ENCODE results near the gene TFDP1. TPM values are rescaled to one million over a fixed set of nuclear protein-coding genes. Genes with fewer than 3 reads are reported as not detected.

Gene TFDP1
- total RNA-seq, 6 experiments from 2014 or later: 21.7 to 26.9 (median 25.1) TPM

DNA sequence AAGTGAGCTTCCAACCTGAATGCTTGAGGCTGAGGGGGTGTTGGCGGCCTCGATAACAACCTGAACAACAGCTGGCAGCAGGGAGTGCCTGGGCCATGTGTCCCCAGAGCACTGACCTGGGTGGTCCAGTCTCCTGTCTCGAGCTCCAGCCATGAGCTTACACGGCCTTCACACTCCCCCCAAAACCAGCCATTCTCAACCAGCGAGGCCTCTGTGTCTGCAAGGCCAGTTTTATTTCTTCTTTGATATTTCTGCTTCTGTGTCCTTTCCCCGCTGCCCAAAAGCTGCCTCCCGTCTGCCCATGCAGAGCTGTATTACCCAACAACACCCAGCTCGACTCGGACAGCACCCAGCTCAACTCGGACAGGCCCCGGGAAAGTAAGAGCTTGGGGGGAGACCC lies 32.5 kb upstream of the TFDP1 start:
- intact Hi-C loops (cut with DNase I): no loop called here
- ATAC-seq: no peak
- 91% methylated on average over 9 of the region's 11 CpGs for WGBS (ENCODE audit: insufficient coverage, low coverage, low lambda C conversion rate, missing lambda C conversion rate)

DNA sequence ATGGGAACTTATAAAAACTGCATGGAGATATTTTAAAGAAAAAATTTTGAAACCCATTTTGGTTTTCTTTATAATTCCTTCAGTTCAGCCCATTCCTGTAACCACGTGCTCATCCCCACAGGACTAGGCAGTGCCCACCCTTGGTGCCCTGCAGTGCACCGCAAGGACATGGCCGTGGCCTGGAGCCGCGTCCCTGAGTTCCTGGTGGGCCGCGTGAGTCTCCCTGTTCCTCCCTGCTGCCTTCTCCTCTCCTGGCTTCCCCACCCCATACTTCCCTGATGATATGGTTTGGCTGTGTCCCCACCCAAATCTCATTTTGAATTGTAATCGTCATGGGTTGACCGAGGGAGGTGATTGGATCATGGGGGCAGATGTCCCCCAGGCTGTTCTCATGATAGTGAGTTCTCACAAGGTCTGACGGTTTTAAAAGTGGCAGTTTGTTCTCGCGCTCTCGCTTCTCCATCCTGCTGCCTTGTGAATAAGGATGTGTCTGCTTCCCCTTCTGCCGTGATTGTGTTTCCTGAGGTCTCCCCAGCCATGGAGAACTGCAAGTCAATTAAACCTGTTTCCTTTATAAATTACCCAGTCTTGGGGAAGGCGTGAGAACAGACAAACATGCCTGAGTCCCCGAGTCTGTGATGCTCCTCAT lies 31.6 kb upstream of the TFDP1 start:
- no peak overlapping the region for H3K27ac ChIP-seq
- H3K9me3 ChIP-seq: no peaks in the 10 kb centered on the region
- intact Hi-C loops (cut with DNase I): no loop called here
- no peaks in the 10 kb centered on the region for H3K27me3 ChIP-seq
- DNase-seq (no peak), ATAC-seq (peak; percentile 50 to 77 (median 59))
- H3K4me3 ChIP-seq: no peak overlapping the region
- H3K4me1 ChIP-seq: no peaks in the 10 kb centered on the region
- peaks cover 0 to 4% (median 1%) of the 10 kb centered on the region in 4 donors for H3K36me3 ChIP-seq
- no peak for TF ChIP-seq POLR2A (IDR thresholded peaks at IDR 0.05)
- TF ChIP-seq CTCF (IDR thresholded peaks at IDR 0.05): no peak
- 74% methylated on average over 13 of the region's 16 CpGs for WGBS (ENCODE audit: insufficient coverage, low coverage, low lambda C conversion rate, missing lambda C conversion rate)

More for the DNA sequence above, 32.5 kb upstream of the TFDP1 start:
- Histone ChIP-seq H3K27me3 (no peaks in the 10 kb centered on the region), H3K9me3 (no peaks in the 10 kb centered on the region), H3K4me3 (no peak overlapping the region), H3K36me3 (peaks cover 0 to 4% (median 1%) of the 10 kb centered on the region in 4 donors), H3K27ac (no peak overlapping the region), H3K4me1 (no peaks in the 10 kb centered on the region)
- DNase-seq: no peak
- no peak for TF ChIP-seq POLR2A (IDR thresholded peaks at IDR 0.05)
- TF ChIP-seq CTCF (IDR thresholded peaks at IDR 0.05): no peak

DNA sequence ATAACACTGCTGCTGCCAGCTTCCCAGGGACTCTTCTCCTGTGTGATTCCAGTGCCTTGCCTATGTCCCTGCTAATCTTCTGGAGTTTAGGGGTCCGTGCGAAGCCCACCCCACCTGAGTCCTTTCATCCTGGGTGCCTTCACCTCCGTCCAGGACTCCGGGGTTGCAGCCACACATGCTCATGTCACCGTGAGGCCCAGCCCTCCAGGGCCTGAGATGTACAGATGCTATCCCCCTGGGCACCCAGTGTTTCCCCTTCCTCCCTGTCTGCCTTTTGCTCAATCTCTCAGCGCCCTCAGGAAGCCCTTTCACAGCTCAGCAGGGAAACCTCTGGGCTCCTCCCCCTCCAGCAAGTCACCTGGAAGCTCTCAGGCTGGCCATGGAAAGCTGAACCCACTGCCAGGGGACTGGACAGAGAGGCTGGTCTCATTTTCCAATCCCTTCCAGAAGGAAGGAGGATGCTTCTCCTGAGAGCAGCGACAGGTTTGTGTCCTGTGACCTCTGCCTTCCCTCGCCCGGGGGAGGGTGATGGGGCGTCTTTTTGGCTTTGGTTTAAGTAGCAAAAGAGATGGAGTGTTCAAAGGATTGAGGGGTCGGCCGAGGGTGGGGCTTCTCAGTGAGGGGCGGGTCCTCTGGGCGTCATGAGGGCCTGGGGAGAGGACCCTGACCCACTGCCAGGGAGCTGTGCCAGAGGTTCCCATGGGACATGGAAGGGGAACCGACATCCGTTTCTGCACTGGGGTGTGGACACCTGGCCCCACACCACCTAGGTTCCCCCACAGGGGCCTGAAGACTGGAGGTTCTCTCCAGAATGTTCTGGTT lies 30.8 kb upstream of the TFDP1 start:
- Histone ChIP-seq H3K4me1 (no peaks in the 10 kb centered on the region), H3K9me3 (no peaks in the 10 kb centered on the region), H3K27ac (no peak overlapping the region), H3K27me3 (no peaks in the 10 kb centered on the region), H3K36me3 (peaks cover 0 to 4% (median 1%) of the 10 kb centered on the region in 4 donors), H3K4me3 (no peak overlapping the region)
- DNase-seq: peak in 1 of 3 donors; percentile 30
- WGBS (ENCODE audit: insufficient coverage, low coverage, low lambda C conversion rate, missing lambda C conversion rate): 94% methylated on average over 10 of the region's 16 CpGs
- TF ChIP-seq POLR2A (IDR thresholded peaks at IDR 0.05): no peak
- no peak for TF ChIP-seq CTCF (IDR thresholded peaks at IDR 0.05)
- no peak for ATAC-seq
- intact Hi-C loops (cut with DNase I): no loop called here

GRCh38 chr13:113554333-113554700 lies 30.2 kb upstream of the TFDP1 start:
- TF ChIP-seq CTCF (IDR thresholded peaks at IDR 0.05): no peak
- TF ChIP-seq POLR2A (IDR thresholded peaks at IDR 0.05): no peak
- Histone ChIP-seq H3K9me3 (no peaks in the 10 kb centered on the region), H3K27ac (no peak overlapping the region), H3K4me3 (no peak overlapping the region), H3K4me1 (no peaks in the 10 kb centered on the region), H3K36me3 (peaks cover 0 to 2% (median 1%) of the 10 kb centered on the region in 4 donors), H3K27me3 (no peaks in the 10 kb centered on the region)
- intact Hi-C loops (cut with DNase I): no loop called here
- WGBS (ENCODE audit: insufficient coverage, low coverage, low lambda C conversion rate, missing lambda C conversion rate): 86% methylated on average over 5 of the region's 9 CpGs
- DNase-seq (no peak), ATAC-seq (no peak)

Measured in right lobe of liver (tissue), 6 donors.